Measurements from ENCODE around the gene NDFIP2.

NDFIP2 gene

GRCh38 chr13:79492313-79492798 is 11.4 kb downstream of the NDFIP2 start:
- ATAC-seq: peak; percentile 38; the same call in 1 of the 3 replicates
- TF ChIP-seq PPARA (CRISPR knock-in tag; IDR thresholded peaks at IDR 0.05; ENCODE audit: borderline replicate concordance): no peak
- no peak for TF ChIP-seq POU6F1 (CRISPR knock-in tag; IDR thresholded peaks at IDR 0.05; ENCODE audit: borderline replicate concordance, low read depth)
- TF ChIP-seq ARNTL (CRISPR knock-in tag; IDR thresholded peaks at IDR 0.05; ENCODE audit: borderline replicate concordance, low read depth): no peak
- TF ChIP-seq ISL1 (CRISPR knock-in tag; IDR thresholded peaks at IDR 0.05): no peak
- TF ChIP-seq ZFP30 (CRISPR knock-in tag; IDR thresholded peaks at IDR 0.05): no peak
- no peak for TF ChIP-seq CREB5 (CRISPR knock-in tag; IDR thresholded peaks at IDR 0.05; ENCODE audit: low read depth)
- no peak for TF ChIP-seq ZNF565 (CRISPR knock-in tag; conservative IDR thresholded peaks at IDR 0.05; ENCODE audit: low read depth)
- TF ChIP-seq ESRRG (CRISPR knock-in tag; IDR thresholded peaks at IDR 0.05): no peak
- no peak for TF ChIP-seq ZNF8 (CRISPR knock-in tag; IDR thresholded peaks at IDR 0.05)
- TF ChIP-seq PATZ1 (CRISPR knock-in tag; IDR thresholded peaks at IDR 0.05; ENCODE audit: borderline replicate concordance): no peak
- TF ChIP-seq CSRNP3 (CRISPR knock-in tag; IDR thresholded peaks at IDR 0.05): no peak
- no peak for TF ChIP-seq BACH2 (CRISPR knock-in tag; IDR thresholded peaks at IDR 0.05; ENCODE audit: borderline replicate concordance)
- no peak for TF ChIP-seq CSDC2 (CRISPR knock-in tag; IDR thresholded peaks at IDR 0.05)
- no peak for TF ChIP-seq ZC3H10 (CRISPR knock-in tag; IDR thresholded peaks at IDR 0.05)

- no peak for ATAC-seq
- TF ChIP-seq ESRRG (CRISPR knock-in tag; IDR thresholded peaks at IDR 0.05): no peak
- no peak for TF ChIP-seq ZFP3 (CRISPR knock-in tag; IDR thresholded peaks at IDR 0.05)
- TF ChIP-seq PPARA (CRISPR knock-in tag; IDR thresholded peaks at IDR 0.05; ENCODE audit: borderline replicate concordance): no peak
- TF ChIP-seq BACH2 (CRISPR knock-in tag; IDR thresholded peaks at IDR 0.05; ENCODE audit: borderline replicate concordance): no peak
- no peak for TF ChIP-seq ZNF8 (CRISPR knock-in tag; IDR thresholded peaks at IDR 0.05)
- no peak for TF ChIP-seq ZFP30 (CRISPR knock-in tag; IDR thresholded peaks at IDR 0.05)
- no peak for TF ChIP-seq POU6F1 (CRISPR knock-in tag; IDR thresholded peaks at IDR 0.05; ENCODE audit: borderline replicate concordance, low read depth)
- no peak for TF ChIP-seq SNAI2 (CRISPR knock-in tag; IDR thresholded peaks at IDR 0.05)
- TF ChIP-seq ZNF70 (CRISPR knock-in tag; IDR thresholded peaks at IDR 0.05): no peak
Observed at GRCh38 chr13:79492918-79493594, 12.1 kb downstream of the NDFIP2 start.

GRCh38 chr13:79496188-79496587 is 15.2 kb downstream of the NDFIP2 start:
- ATAC-seq: no peak
- TF ChIP-seq OSR1 (CRISPR knock-in tag; IDR thresholded peaks at IDR 0.05): no peak
- no peak for TF ChIP-seq ZNF8 (CRISPR knock-in tag; IDR thresholded peaks at IDR 0.05)
- TF ChIP-seq ZC3H10 (CRISPR knock-in tag; IDR thresholded peaks at IDR 0.05): no peak
- TF ChIP-seq CREB5 (CRISPR knock-in tag; IDR thresholded peaks at IDR 0.05; ENCODE audit: low read depth): no peak
- no peak for TF ChIP-seq GLIS3 (CRISPR knock-in tag; IDR thresholded peaks at IDR 0.05)
- TF ChIP-seq CSRNP3 (CRISPR knock-in tag; IDR thresholded peaks at IDR 0.05): no peak
- no peak for TF ChIP-seq SNAI2 (CRISPR knock-in tag; IDR thresholded peaks at IDR 0.05)
- no peak for TF ChIP-seq ARNTL (CRISPR knock-in tag; IDR thresholded peaks at IDR 0.05; ENCODE audit: borderline replicate concordance, low read depth)
- TF ChIP-seq TSHZ2 (CRISPR knock-in tag; IDR thresholded peaks at IDR 0.05): no peak
- TF ChIP-seq ZNF565 (CRISPR knock-in tag; conservative IDR thresholded peaks at IDR 0.05; ENCODE audit: low read depth): no peak
- TF ChIP-seq ZFP30 (CRISPR knock-in tag; IDR thresholded peaks at IDR 0.05): no peak
- no peak for TF ChIP-seq ISL1 (CRISPR knock-in tag; IDR thresholded peaks at IDR 0.05)
